ENCODE measurements around the gene CEPT1.

DNA sequence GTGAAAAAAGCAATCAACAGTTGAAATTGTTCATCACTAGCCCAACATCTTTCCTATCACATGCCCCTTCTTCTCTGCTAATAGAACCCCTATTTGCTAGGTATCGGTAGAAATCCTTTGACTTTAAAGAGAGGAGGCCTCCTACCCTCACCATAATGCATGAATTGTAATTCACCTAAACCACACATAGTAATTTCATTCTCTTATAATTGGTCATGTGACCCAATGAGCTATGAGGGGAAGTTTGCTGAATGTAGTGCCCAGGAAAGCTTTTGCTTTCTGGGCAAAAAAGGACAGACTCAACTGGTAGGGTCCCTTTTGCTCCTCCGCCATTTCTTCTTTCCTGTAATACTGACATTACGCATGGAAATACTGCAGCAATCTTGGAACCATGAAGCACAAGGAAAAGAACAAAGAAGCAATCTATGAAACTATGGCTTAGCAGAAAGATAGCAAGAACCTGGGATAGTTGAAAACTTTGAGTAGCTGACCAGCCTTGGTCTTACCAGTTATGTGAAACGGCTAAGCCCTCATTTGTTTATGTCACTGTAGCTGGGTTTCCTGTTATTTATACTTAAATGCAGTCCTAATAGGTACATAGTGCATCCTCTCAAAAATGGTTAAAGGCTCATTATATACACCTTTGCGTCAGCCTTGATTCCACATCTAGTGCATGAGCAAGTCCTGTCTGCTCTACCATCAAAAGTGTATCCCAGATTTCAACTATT is 77.3 kb downstream of the CEPT1 start:
- TF ChIP-seq, protein P1, sequence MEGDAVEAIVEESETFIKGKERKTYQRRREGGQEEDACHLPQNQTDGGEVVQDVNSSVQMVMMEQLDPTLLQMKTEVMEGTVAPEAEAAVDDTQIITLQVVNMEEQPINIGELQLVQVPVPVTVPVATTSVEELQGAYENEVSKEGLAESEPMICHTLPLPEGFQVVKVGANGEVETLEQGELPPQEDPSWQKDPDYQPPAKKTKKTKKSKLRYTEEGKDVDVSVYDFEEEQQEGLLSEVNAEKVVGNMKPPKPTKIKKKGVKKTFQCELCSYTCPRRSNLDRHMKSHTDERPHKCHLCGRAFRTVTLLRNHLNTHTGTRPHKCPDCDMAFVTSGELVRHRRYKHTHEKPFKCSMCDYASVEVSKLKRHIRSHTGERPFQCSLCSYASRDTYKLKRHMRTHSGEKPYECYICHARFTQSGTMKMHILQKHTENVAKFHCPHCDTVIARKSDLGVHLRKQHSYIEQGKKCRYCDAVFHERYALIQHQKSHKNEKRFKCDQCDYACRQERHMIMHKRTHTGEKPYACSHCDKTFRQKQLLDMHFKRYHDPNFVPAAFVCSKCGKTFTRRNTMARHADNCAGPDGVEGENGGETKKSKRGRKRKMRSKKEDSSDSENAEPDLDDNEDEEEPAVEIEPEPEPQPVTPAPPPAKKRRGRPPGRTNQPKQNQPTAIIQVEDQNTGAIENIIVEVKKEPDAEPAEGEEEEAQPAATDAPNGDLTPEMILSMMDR (IDR thresholded peaks at IDR 0.05; ENCODE audit: control extremely low read depth in 1 of 3, insufficient read depth in 1 of 3, low read depth in 1 of 3, low read length in 3 of 3): no peak
- TF ChIP-seq, protein P2, sequence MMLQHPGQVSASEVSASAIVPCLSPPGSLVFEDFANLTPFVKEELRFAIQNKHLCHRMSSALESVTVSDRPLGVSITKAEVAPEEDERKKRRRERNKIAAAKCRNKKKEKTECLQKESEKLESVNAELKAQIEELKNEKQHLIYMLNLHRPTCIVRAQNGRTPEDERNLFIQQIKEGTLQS (IDR thresholded peaks at IDR 0.05; ENCODE audit: insufficient read depth, low read depth, low read length): no peak
- TF ChIP-seq, protein P3, sequence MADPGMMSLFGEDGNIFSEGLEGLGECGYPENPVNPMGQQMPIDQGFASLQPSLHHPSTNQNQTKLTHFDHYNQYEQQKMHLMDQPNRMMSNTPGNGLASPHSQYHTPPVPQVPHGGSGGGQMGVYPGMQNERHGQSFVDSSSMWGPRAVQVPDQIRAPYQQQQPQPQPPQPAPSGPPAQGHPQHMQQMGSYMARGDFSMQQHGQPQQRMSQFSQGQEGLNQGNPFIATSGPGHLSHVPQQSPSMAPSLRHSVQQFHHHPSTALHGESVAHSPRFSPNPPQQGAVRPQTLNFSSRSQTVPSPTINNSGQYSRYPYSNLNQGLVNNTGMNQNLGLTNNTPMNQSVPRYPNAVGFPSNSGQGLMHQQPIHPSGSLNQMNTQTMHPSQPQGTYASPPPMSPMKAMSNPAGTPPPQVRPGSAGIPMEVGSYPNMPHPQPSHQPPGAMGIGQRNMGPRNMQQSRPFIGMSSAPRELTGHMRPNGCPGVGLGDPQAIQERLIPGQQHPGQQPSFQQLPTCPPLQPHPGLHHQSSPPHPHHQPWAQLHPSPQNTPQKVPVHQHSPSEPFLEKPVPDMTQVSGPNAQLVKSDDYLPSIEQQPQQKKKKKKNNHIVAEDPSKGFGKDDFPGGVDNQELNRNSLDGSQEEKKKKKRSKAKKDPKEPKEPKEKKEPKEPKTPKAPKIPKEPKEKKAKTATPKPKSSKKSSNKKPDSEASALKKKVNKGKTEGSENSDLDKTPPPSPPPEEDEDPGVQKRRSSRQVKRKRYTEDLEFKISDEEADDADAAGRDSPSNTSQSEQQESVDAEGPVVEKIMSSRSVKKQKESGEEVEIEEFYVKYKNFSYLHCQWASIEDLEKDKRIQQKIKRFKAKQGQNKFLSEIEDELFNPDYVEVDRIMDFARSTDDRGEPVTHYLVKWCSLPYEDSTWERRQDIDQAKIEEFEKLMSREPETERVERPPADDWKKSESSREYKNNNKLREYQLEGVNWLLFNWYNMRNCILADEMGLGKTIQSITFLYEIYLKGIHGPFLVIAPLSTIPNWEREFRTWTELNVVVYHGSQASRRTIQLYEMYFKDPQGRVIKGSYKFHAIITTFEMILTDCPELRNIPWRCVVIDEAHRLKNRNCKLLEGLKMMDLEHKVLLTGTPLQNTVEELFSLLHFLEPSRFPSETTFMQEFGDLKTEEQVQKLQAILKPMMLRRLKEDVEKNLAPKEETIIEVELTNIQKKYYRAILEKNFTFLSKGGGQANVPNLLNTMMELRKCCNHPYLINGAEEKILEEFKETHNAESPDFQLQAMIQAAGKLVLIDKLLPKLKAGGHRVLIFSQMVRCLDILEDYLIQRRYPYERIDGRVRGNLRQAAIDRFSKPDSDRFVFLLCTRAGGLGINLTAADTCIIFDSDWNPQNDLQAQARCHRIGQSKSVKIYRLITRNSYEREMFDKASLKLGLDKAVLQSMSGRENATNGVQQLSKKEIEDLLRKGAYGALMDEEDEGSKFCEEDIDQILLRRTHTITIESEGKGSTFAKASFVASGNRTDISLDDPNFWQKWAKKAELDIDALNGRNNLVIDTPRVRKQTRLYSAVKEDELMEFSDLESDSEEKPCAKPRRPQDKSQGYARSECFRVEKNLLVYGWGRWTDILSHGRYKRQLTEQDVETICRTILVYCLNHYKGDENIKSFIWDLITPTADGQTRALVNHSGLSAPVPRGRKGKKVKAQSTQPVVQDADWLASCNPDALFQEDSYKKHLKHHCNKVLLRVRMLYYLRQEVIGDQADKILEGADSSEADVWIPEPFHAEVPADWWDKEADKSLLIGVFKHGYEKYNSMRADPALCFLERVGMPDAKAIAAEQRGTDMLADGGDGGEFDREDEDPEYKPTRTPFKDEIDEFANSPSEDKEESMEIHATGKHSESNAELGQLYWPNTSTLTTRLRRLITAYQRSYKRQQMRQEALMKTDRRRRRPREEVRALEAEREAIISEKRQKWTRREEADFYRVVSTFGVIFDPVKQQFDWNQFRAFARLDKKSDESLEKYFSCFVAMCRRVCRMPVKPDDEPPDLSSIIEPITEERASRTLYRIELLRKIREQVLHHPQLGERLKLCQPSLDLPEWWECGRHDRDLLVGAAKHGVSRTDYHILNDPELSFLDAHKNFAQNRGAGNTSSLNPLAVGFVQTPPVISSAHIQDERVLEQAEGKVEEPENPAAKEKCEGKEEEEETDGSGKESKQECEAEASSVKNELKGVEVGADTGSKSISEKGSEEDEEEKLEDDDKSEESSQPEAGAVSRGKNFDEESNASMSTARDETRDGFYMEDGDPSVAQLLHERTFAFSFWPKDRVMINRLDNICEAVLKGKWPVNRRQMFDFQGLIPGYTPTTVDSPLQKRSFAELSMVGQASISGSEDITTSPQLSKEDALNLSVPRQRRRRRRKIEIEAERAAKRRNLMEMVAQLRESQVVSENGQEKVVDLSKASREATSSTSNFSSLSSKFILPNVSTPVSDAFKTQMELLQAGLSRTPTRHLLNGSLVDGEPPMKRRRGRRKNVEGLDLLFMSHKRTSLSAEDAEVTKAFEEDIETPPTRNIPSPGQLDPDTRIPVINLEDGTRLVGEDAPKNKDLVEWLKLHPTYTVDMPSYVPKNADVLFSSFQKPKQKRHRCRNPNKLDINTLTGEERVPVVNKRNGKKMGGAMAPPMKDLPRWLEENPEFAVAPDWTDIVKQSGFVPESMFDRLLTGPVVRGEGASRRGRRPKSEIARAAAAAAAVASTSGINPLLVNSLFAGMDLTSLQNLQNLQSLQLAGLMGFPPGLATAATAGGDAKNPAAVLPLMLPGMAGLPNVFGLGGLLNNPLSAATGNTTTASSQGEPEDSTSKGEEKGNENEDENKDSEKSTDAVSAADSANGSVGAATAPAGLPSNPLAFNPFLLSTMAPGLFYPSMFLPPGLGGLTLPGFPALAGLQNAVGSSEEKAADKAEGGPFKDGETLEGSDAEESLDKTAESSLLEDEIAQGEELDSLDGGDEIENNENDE (IDR thresholded peaks at IDR 0.05; ENCODE audit: insufficient replicate concordance, low read length): no peak
- no peak for TF ChIP-seq NRF1 (IDR thresholded peaks at IDR 0.05; ENCODE audit: low read depth, low read length)
- no peak for TF ChIP-seq GTF2F1 (IDR thresholded peaks at IDR 0.05; ENCODE audit: borderline replicate concordance, low read depth, low read length)
- TF ChIP-seq SAP30 (IDR thresholded peaks at IDR 0.05; ENCODE audit: insufficient read depth, insufficient replicate concordance, low read length): no peak
- TF ChIP-seq RAD21 (IDR thresholded peaks at IDR 0.05 in 1 of 2, conservative IDR thresholded peaks at IDR 0.05 in 1 of 2; ENCODE audit: low read depth in 2 of 2, low read length in 2 of 2): no peak
- no peak for TF ChIP-seq SP1 (IDR thresholded peaks at IDR 0.05; ENCODE audit: low read depth, low read length)
